Panc1 (cell line): ENCODE data around the gene NKAIN2. TPM values are rescaled to one million over a fixed set of nuclear protein-coding genes. Genes with fewer than 3 reads are reported as not detected.

Experiments used
- ATAC-seq: fragments of 200-7000 bp; cut with Tn5 transposase; 2 replicates; pipeline ENCODE4 v1.9.1; 2020; ENCODE audit warnings: mild to moderate bottlenecking, moderate library complexity
- BruUV-seq: library from RNA; stranded (reverse); fragments of 400-500 nt; replicated peaks from 2 replicates; lab custom pipeline; 2021; lab: Mats Ljungman, UMichigan
- CTCF ChIA-PET: fragments of 300-600 bp; sonication (Branson Sonifier 250); formaldehyde crosslinking; loops from one replicate; lab custom pipeline; 2022; ENCODE audit warnings: antibody characterized with exemption; lab: Charles Lee
- POLR2A ChIA-PET: fragments of 300-600 bp; sonication (Branson Sonifier 250); formaldehyde crosslinking; loops from one replicate; lab custom pipeline; 2022; ENCODE audit warnings: antibody characterized with exemption; lab: Charles Lee
- DNase-seq: peaks from one replicate; pipeline ENCODE4 v3.0.0-alpha.2; 2010; ENCODE audit warnings: low read depth, low spot score
- H3K27ac ChIP-seq: 2 replicates; pipeline ENCODE4 v1.5.1; 2011; ENCODE audit warnings: mild to moderate bottlenecking, low read length, inconsistent platforms
- H3K27me3 ChIP-seq: fragments of 200-500 bp; sonication (Bioruptor generic); 2 replicates; pipeline ENCODE4 v1.6.0; 2014; ENCODE audit warnings: low read length, inconsistent platforms; ENCODE audit not compliant: control insufficient read depth, insufficient read depth
- H3K36me3 ChIP-seq: fragments of 200-500 bp; sonication (Bioruptor generic); 2 replicates; pipeline ENCODE4 v1.5.1; 2014; ENCODE audit warnings: inconsistent platforms, mild to moderate bottlenecking, low read length, moderate library complexity; ENCODE audit not compliant: control insufficient read depth, insufficient read depth
- H3K4me1 ChIP-seq: 2 replicates; pipeline ENCODE4 v1.5.1; 2011; ENCODE audit warnings: inconsistent platforms, mild to moderate bottlenecking, low read length, moderate library complexity; ENCODE audit not compliant: control insufficient read depth, insufficient read depth
- H3K4me3 ChIP-seq, 2 experiments: 2 replicates each; pipeline ENCODE4 v1.5.1; 2011 to 2012; ENCODE audit warnings: low read depth in 2 of 2, low read length in 2 of 2, mild to moderate bottlenecking in 2 of 2, inconsistent platforms in 1 of 2, moderate library complexity in 1 of 2
- H3K9me3 ChIP-seq: fragments of 200-500 bp; sonication (Bioruptor generic); 2 replicates; pipeline ENCODE4 v1.5.1; 2014; ENCODE audit warnings: low read depth, mild to moderate bottlenecking, inconsistent platforms, low read length, moderate library complexity; ENCODE audit not compliant: control insufficient read depth, insufficient read depth
- CTCF ChIP-seq: fragments of 450-650 bp; IDR thresholded peaks from 2 replicates; pipeline ENCODE4 v1.5.1; 2017; ENCODE audit warnings: mild to moderate bottlenecking
- POLR2AphosphoS5 ChIP-seq: IDR thresholded peaks from 2 replicates; pipeline ENCODE4 v1.6.1; 2012; ENCODE audit warnings: mild to moderate bottlenecking, low read depth, low read length, moderate library complexity
- REST ChIP-seq, 2 experiments: IDR thresholded peaks; 2 replicates each; pipeline ENCODE4 v1.6.1; 2011 to 2012; ENCODE audit warnings: low read depth in 2 of 2, control low read depth in 1 of 2, low read length in 1 of 2, mild to moderate bottlenecking in 1 of 2, moderate library complexity in 1 of 2; ENCODE audit not compliant: insufficient read depth in 1 of 2
- SIN3A ChIP-seq: IDR thresholded peaks from 2 replicates; pipeline ENCODE4 v1.6.1; 2012; ENCODE audit warnings: low read depth, mild to moderate bottlenecking, low read length, moderate library complexity, borderline replicate concordance; ENCODE audit not compliant: insufficient read depth
- TCF7L2 ChIP-seq: IDR thresholded peaks from 2 replicates; pipeline ENCODE4 v1.6.1; 2011; ENCODE audit warnings: mild to moderate bottlenecking, low read depth, low read length, inconsistent platforms
- in situ Hi-C: cut with HindIII; loops from 2 replicates; pipeline ENCODE4 v1.10.0; 2016; ENCODE audit warnings: low sequenced_read_pairs, low pct_unique_long_range_greater_than_20kb
- intact Hi-C: fragments of 100-400 bp; cut with micrococcal nuclease; formaldehyde crosslinking; loops from one replicate; pipeline ENCODE4 v1.10.0; 2022; ENCODE audit not compliant: unreplicated experiment
- total RNA-seq: library from RNA; stranded (reverse); gene quantifications from one replicate; pipeline ENCODE4 v1.2.1, GENCODE V29; 2021; ENCODE audit not compliant: unreplicated experiment

The NKAIN2 gene
- total RNA-seq, 1 experiment from 2014 or later, result 2.6 TPM

GRCh38 chr6:124777863-124778262 is 974.2 kb downstream of the NKAIN2 start:
- ChIA-PET CTCF (no interaction called here), POLR2A (interaction anchor here (0.6 kb wide), 1 partner anchor 25 kb away, joined by 3 read pairs; no protein-coding TSS in a partner anchor)
- ATAC-seq (no peak), DNase-seq (no peak)
- H3K4me3 ChIP-seq, result no peak overlapping the region
- H3K27me3 ChIP-seq, result no peaks in the 10 kb centered on the region
- H3K4me1 ChIP-seq, result no peaks in the 10 kb centered on the region
- no peak overlapping the region for H3K27ac ChIP-seq
- peaks cover 5% of the 10 kb centered on the region; the same call in 1 of the 2 replicates for H3K9me3 ChIP-seq
- TF ChIP-seq CTCF, result no peak
- no peak for TF ChIP-seq TCF7L2
- TF ChIP-seq SIN3A, result no peak
- TF ChIP-seq REST (IDR thresholded peaks at IDR 0.05; ENCODE audit: insufficient read depth in 1 of 2, low read depth in 2 of 2, low read length in 1 of 2), result no peak
- no peak for TF ChIP-seq POLR2AphosphoS5
- intact Hi-C loops, result no loop called here
- no TSS peak for BruUV-seq
- no peaks in the 10 kb centered on the region for H3K36me3 ChIP-seq
- in situ Hi-C loops, result no loop called here

GRCh38 chr6:124780623-124781022 is 977.0 kb downstream of the NKAIN2 start:
- peaks cover 11% of the 10 kb centered on the region; the same call in 1 of the 2 replicates for H3K9me3 ChIP-seq
- H3K27me3 ChIP-seq, result no peaks in the 10 kb centered on the region
- no peak overlapping the region for H3K4me3 ChIP-seq
- TF ChIP-seq TCF7L2 (no peak), POLR2AphosphoS5 (no peak), SIN3A (no peak), CTCF (no peak), REST (IDR thresholded peaks at IDR 0.05; ENCODE audit: insufficient read depth in 1 of 2, low read depth in 2 of 2, low read length in 1 of 2) (no peak)
- ATAC-seq (no peak), DNase-seq (no peak)
- H3K36me3 ChIP-seq, result no peaks in the 10 kb centered on the region
- intact Hi-C loops, result no loop called here
- BruUV-seq, result no TSS peak
- H3K27ac ChIP-seq, result no peak overlapping the region
- in situ Hi-C loops, result no loop called here
- ChIA-PET CTCF (no interaction called here), POLR2A (no interaction called here)
- H3K4me1 ChIP-seq, result no peaks in the 10 kb centered on the region
